GM13977 (cell line): ENCODE results near the gene IFI16.
"Not testable (repeated sequence)": the region's sequence is repeated elsewhere in the genome, so short reads cannot be mapped to it uniquely, and the experiment has no call there.

ENCODE experiments used
- DNase-seq: peaks from one replicate; pipeline ENCODE4 v3.0.0; 2012; ENCODE audit warnings: low spot score
- CTCF ChIP-seq: IDR thresholded peaks from 2 replicates; pipeline ENCODE4 v1.5.1; 2012; ENCODE audit warnings: mild to moderate bottlenecking, control low read depth; ENCODE audit not compliant: insufficient read depth; ENCODE audit errors: extremely low read depth, missing control alignments
- in situ Hi-C: fragments of 300-500 bp; cut with MboI; formaldehyde crosslinking; loops from one replicate; pipeline ENCODE4 v1.12.0; 2022; ENCODE audit warnings: low sequenced_read_pairs, low pct_unique_long_range_greater_than_20kb, mixed read lengths, inconsistent platforms; ENCODE audit not compliant: unreplicated experiment

The IFI16 gene

GRCh38 chr1:159100589-159100988 lies 90.9 kb downstream of the IFI16 start:
- no peak for DNase-seq
- in situ Hi-C loops: no loop called here
- TF ChIP-seq CTCF: no peak

- in situ Hi-C loops, DNase-seq: not testable (repeated sequence)
Observed at GRCh38 chr1:159103021-159103420, 93.3 kb downstream of the IFI16 start.
